SW480 (cell line): Measurements from ENCODE around the gene MTFMT.
A peak's percentile ranks its signal among the peaks of the same experiment; 100 is the strongest.
"Not testable (repeated sequence)": the region's sequence is repeated elsewhere in the genome, so short reads cannot be mapped to it uniquely, and the experiment has no call there.

Experiments used
- DNase-seq: peaks from one replicate; pipeline ENCODE4 v3.0.0-alpha.2; 2016; ENCODE audit warnings: low spot score

Gene MTFMT

GRCh38 chr15:65038836-65039235 lies 9.4 kb upstream of the MTFMT start:
- no peak for DNase-seq

DNA sequence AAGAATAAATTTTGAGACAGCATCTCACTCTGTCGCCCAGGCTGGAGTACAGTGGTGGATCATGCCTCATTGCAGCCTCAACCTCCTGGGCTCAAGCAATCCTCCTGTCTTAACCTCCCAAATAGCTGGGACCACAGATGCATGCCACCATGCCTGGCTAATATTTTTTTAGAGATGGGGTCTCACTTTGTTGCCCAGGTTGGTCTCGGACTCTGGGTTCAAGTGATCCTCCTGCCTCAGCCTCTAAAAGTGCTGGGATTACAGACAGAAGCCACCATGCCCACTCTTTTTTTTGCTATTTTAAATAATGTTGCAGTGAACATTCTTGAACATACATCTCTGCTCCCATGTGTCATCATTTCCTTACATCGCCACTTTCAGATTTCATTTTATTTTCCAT lies 9.0 kb upstream of the MTFMT start:
- no peak for DNase-seq

DNA sequence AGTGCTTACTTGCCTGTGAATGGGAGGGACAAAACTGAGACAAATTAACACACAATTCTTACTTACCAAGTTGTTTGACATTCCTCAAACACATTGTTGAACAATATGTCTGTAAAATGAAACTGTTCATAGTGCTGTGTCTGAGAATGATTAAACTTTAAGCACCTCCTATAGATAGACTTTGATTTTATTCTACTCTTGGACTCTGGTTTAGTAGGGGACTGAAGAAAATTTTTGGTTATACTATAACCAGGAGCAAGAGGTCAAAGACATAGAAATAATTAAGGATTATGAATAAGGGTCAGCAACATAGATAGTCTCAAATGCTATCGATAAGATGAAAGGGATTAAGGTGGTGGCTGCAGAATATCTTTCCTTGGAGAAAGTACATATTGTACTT lies 7.9 kb upstream of the MTFMT start:
- no peak for DNase-seq

DNA sequence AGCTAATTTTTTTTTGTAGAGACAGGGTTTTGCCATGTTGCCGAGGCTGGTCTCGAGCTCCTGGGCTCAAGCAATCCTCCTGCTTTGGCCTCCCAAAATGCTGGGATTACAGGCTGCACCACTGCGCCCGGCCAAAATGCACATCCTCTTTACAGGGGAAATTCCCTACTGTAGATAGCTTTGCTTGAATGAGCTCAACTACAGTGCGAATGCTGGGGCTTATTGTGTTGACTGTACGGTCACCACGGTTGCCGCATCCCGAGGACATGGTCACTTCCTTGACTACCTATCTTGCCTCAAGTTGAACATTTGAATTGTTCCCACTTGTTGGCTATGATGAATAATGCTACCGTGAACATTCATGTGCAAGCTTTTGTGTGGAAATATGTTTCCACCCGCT lies 5.3 kb upstream of the MTFMT start:
- no peak for DNase-seq

- DNase-seq, result peak; percentile 65
Measured at GRCh38 chr15:65033659-65034269, 4.3 kb upstream of the MTFMT start.

GRCh38 chr15:65032801-65033537 lies 3.5 kb upstream of the MTFMT start:
- peak; percentile 92 for DNase-seq

- DNase-seq, result no peak
Measured at GRCh38 chr15:65029736-65030208, 333 bp upstream of the MTFMT start.

GRCh38 chr15:65028338-65028737 lies 1.1 kb downstream of the MTFMT start:
- DNase-seq, result no peak

DNA sequence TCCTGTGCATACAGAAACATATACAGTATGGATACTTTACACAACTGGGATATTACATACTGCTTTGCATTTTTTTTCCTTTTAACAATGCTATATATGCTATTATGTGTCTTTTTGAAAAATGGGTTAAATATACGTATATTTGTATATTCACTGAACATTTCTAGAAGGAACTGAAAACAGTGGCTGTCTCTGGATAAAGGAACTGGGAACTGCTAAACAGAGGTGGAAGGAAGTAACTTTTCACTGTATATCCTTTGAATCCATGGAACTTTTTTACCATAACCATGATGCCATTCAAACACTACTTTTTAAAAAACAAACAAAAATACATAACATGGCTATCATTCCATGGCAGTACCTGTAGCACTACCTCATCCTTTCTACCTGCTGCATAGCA lies 1.8 kb downstream of the MTFMT start:
- DNase-seq, result no peak

DNA sequence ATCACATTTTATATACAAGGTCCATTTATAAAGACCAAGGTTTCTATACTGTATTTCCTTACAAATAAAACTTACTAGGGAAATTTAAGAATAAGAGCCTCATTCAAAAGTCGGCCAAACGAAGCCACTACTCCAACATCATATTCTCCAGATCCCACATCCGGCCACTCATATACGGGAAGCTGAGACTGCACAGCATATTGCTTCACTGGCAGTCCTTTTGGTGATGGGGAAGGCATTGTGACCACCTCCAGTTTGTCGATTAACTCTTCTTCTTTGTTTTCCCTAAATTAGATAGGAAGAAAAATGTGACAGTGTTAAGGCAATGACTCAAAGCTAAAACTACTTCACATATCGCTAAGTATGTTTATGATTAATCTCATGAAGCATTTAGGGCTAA lies 2.7 kb downstream of the MTFMT start:
- no peak for DNase-seq

- no peak for DNase-seq
Measured at GRCh38 chr15:65021488-65021887, 8.0 kb downstream of the MTFMT start.

DNA sequence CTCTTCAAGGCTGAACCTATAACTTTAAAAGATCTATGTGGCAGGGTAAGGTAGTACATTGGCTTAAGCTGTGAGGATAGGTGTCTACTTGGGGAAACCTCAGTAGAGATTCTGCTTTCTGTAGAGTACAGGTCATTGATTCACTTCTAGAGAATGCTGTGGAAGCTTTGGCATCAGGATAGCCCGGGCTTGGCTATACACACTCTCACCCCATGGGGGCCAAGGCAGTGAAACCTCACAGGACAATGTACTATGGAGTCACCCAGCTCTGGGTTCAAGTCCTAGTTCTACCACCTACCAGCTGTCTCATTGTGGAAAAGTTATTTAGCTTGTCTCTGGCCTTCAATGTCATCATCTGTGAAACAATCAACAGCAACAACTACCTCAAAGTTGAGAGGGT lies 9.0 kb downstream of the MTFMT start:
- DNase-seq, result no peak

DNA sequence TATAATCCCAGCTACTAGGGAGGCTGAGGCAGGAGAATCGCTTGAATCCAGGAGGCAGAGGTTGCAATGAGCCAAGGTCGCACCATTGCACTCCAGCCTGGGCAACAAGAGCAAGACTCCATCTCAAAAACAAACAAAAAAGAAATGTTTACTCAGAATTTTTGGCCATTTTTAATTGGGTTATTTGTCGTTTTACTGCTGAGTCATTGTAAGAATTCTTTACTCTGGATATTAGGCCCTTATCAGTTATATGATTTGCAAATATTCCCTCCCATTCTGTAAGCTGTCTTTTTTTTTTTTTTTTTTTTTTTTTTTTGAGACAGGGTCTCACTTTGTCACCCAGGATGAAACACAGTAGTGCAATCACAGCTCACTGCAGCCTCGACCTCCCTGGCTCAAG lies 18.2 kb downstream of the MTFMT start:
- DNase-seq, result not testable (repeated sequence)

- DNase-seq, result no peak
Measured at GRCh38 chr15:65008983-65009382, 20.5 kb downstream of the MTFMT start.

DNA sequence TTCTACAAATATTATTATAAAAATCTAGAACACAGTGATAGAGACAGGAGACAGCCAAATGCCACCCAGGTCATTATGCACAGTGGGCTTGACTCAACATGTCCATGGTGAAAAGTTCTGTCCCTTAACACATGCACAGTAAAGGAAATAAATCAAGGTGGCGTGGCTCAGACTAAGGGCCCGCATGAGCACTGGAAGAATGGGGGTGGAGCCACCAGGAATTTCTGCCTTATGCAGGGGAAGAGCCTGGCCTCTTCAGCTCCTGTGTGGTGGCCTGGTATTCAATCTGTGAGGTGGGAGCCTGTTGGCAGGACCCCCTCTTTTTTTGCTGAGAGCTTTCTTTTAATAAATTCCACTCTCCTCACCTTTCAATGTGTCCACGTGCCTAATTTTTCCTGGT lies 22.6 kb downstream of the MTFMT start:
- DNase-seq, result no peak

- no peak for DNase-seq
Measured at GRCh38 chr15:65004993-65005392, 24.4 kb downstream of the MTFMT start.

- DNase-seq, result no peak
Measured at GRCh38 chr15:64997745-64998375, 31.6 kb downstream of the MTFMT start.

GRCh38 chr15:64997066-64997465 lies 32.4 kb downstream of the MTFMT start:
- no peak for DNase-seq

- no peak for DNase-seq
Measured at GRCh38 chr15:64993290-64993689, 36.1 kb downstream of the MTFMT start.

- DNase-seq, result no peak
Measured at GRCh38 chr15:64991536-64992135, 37.8 kb downstream of the MTFMT start.

GRCh38 chr15:64990168-64990470 lies 39.3 kb downstream of the MTFMT start:
- no peak for DNase-seq

DNA sequence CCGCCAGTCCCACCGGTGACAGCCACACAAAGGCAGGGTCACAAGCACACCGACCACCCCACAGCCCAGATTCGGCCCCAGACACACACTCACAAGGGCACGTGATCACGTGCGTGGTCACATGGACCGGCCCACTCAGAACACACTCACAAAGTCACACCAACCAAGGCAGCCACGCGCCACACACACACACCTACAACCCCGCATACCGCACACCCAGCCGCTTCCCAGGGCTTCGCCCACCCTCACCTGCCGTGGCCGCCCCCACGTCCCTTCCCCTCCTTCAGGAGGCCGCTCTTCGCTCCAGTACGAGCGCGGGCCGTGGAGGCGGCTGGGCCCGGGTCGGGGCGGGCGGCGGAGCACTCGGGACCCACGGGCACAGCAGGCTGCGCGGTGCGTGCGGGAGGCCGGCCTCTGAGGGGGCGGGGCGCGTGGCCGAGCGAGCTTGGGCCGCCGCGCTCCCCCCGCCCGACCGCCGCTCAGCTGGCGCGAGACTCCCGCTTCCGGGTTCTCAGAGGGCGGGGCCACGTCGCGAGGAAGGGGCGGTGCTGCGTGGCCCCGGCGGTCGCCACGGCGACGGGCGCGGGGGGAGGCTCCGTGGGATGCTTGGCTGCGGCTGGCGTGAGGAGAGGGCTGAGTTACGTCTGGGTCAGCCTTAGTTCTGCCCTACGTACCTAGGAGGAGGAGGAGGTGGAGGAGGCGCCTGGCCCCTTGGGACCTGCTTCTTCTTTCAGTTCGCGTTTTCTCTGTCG lies 39.8 kb downstream of the MTFMT start, which contains the start of gene SPG21:
TSS of gene SPG21 (minus strand) at position 499 of the 752 bp plus-strand sequence. CDS start 6,345 bp downstream, outside the sequence.
- DNase-seq, result peak; percentile 83
